Activated T-cell treated with anti-CD3 and anti-CD28 coated beads, Interleukin-2, amount 50 U/mL, for 72 hours (primary cell): Measurements from ENCODE around the gene HELT. TPM values are rescaled to one million over a fixed set of nuclear protein-coding genes. Genes with fewer than 3 reads are reported as not detected.

Experiments
- ATAC-seq, 2 donors: fragments of 150-1000 bp; cut with Tn5 transposase; replicated peaks in 1 of 2; 2 replicates each; pipeline ENCODE4 v1.10.0; 2021; ENCODE audit warnings: moderate library complexity in 2 of 2, mild to moderate bottlenecking in 1 of 2
- DNase-seq, 2 donors: peaks; one replicate each; pipeline ENCODE4 v3.0.0; 2021 to 2022; ENCODE audit warnings: mixed read lengths in 1 of 2
- H3K27ac Mint-ChIP-seq: one replicate; pipeline ENCODE4 v1.8.0; 2022; ENCODE audit warnings: mild to moderate bottlenecking, moderate library complexity, mixed read lengths
- H3K27me3 Mint-ChIP-seq: one replicate; pipeline ENCODE4 v1.8.0; 2022; ENCODE audit warnings: low read depth, mixed read lengths
- H3K36me3 Mint-ChIP-seq, 2 donors: one replicate each; pipeline ENCODE4 v1.8.0; 2022; ENCODE audit warnings: mixed read lengths in 2 of 2, mild to moderate bottlenecking in 1 of 2; ENCODE audit not compliant: insufficient read depth in 2 of 2
- H3K4me1 Mint-ChIP-seq: one replicate; pipeline ENCODE4 v1.8.0; 2022; ENCODE audit warnings: low read depth, mixed read lengths
- H3K4me3 Mint-ChIP-seq, 2 donors: one replicate each; pipeline ENCODE4 v1.8.0; 2022; ENCODE audit warnings: mild to moderate bottlenecking in 2 of 2, mixed read lengths in 2 of 2, moderate library complexity in 2 of 2
- H3K9me3 Mint-ChIP-seq, 2 donors: one replicate each; pipeline ENCODE4 v1.8.0; 2022; ENCODE audit warnings: mixed read lengths in 2 of 2
- total RNA-seq, 2 donors: library from RNA; stranded (reverse); gene quantifications; one replicate each; pipeline ENCODE4 v1.2.3, GENCODE V29; 2022

The HELT gene
- total RNA-seq, 2 donors from 2014 or later, result not detected

- Mint-ChIP-seq H3K27ac (no peak overlapping the region), H3K27me3 (peaks cover 9% of the 10 kb centered on the region), H3K9me3 (no peaks in the 10 kb centered on the region), H3K4me1 (no peaks in the 10 kb centered on the region), H3K4me3 (no peak overlapping the region), H3K36me3 (no peaks in the 10 kb centered on the region)
- ATAC-seq, result no peak
- no peak for DNase-seq
Observed at GRCh38 chr4:185066179-185066578, 47.9 kb downstream of the HELT start.

GRCh38 chr4:185068837-185069236 lies 50.5 kb downstream of the HELT start:
- Mint-ChIP-seq H3K9me3 (no peaks in the 10 kb centered on the region), H3K27ac (no peak overlapping the region), H3K36me3 (no peaks in the 10 kb centered on the region), H3K27me3 (peaks cover 13% of the 10 kb centered on the region), H3K4me1 (no peaks in the 10 kb centered on the region), H3K4me3 (no peak overlapping the region)
- no peak for ATAC-seq
- DNase-seq, result no peak

Other genes with a start within 250 kb of the HELT start
- 10 to 100 TPM; 31.3 to 39.5 TPM for gene ACSL1, start 192.5 kb upstream of the HELT start, total RNA-seq
- gene SLC25A4, start 124.8 kb downstream of the HELT start, total RNA-seq, result 1 to 10 TPM; 4.2 to 7.8 TPM
- gene CFAP97, start 185.5 kb downstream of the HELT start, total RNA-seq, result 10 to 100 TPM; 47.3 to 51.8 TPM
- gene SNX25, start 191.1 kb downstream of the HELT start, total RNA-seq, result 10 to 100 TPM; 15.8 to 17.9 TPM